NCI-H748 treated with DMSO at 0.1 percent for 48 hours (cell line): ENCODE measurements around the gene ANP32B.
A peak's percentile ranks its signal among the peaks of the same experiment; 100 is the strongest.
"Not testable (repeated sequence)": the region's sequence is repeated elsewhere in the genome, so short reads cannot be mapped to it uniquely, and the experiment has no call there.

ENCODE experiments used
- DNase-seq: peaks from one replicate; lab custom pipeline; 2025; lab: John Stamatoyannopoulos, UW

The ANP32B gene

DNA sequence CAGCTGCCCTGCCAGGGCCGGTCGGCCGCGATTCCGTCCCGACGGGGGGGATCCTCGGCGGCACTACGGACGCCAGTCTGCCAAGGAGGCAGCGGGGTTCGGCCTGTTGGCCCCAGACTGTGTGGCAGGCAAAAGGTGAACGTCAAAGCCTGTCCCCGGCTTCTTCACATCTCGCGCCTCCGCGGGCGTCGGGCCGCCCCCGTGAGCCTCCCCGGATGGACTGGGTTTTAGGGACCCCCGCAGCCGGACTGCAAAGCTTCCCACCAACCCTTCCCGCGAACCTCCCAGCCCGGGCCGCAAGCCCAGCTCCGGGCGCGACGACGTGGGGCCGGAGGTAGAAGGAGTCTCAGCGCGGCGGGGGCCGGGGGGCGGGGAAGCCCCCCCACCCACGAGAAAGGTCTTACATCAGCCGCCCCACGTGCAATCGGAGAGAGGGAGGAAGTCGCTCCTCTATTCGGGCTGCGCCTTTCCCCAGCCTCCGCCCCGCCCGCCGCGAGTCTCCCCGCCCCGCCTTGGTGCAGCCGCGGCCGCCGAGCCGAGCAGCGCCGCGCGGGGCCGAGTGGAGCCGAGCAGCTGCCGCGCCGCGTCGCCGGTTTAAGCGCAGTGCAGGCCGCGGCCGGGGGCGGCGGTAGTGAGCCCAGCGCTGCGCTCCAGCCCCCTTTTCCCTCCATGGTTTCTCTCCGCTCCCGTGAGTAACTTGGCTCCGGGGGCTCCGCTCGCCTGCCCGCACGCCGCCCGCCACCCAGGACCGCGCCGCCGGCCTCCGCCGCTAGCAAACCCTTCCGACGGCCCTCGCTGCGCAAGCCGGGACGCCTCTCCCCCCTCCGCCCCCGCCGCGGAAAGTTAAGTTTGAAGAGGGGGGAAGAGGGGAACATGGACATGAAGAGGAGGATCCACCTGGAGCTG is at the start of gene ANP32B:
TSS of gene ANP32B (plus strand) at position 659 of the 906 bp plus-strand sequence. CDS start at position 874, 215 bp downstream.
- DNase-seq = peak; percentile 60

DNA sequence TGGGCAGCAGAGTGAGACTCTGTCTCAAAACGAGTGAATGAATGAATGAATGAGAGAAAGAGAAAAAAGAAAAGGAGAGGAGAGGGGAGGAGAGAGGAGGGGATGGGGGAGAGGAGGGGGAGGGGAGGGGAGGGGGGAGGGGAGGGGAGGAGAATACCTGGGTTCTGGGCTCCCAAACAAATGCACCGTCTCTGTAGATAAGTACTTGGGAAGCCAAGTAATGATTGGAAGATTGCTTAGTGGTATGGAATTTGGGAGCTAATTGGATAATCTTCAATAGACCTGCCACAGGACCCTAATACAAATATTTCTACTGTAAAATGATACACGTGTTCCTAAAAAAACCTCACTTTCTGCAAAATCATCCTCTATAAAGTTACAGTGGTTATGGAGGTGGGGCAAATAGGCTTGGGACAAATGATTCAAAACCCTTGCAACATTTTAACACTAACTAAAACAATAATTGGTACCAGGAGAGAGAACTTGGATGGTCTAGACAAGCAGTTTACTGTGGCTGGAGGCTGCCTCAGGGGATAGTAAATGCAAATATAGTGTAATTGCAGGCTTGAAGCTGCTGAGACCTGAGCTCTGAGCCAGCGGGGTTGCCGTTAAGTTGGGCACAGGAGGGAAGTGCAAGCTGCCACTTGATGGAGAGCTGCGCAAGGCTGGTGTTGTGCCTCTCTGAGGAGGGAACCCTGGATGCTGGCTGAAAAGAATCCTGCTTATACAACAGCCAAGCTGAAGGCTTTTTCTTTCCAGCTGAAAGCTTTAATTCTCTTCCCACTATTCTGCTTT is 48.6 kb upstream of the ANP32B start:
- DNase-seq = no peak

DNA sequence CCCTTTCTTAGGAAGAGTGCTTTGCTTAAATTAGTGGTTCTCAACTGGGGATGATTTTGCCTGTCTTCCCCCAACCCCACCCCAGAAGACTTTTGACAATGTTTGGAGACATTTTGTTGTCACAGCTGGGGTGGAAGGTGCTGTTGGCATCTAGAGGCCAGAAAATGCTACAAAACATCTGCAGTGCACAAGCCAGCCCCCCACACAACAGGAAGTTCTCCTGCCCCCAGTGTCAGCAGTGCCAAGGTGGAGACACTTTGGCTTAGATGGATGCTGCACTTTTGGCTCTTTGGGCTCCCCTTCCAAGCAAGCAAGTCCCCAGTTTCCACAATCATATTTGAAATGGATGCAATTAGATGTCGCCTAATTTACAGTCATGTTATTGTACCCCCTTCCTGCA is 47.9 kb upstream of the ANP32B start:
- no peak for DNase-seq

DNA sequence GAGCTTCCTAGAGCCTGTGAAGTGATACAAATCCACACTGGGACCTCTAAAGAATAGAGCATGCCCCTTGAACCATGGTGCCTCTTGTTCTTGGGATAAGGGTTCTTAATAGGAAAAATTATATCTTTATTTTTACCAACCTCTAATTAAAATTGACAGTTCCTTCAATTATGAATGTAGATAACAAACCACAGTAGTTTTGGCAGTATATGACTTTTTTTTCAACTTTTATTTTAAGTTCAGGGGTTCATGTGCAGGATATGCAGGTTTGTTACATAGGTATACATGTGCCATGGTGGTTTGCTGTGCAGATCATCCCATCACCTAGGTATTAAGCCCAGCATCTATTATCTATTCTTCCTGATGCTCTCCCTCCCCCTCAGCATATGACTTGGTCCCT is 46.1 kb upstream of the ANP32B start:
- no peak for DNase-seq

DNA sequence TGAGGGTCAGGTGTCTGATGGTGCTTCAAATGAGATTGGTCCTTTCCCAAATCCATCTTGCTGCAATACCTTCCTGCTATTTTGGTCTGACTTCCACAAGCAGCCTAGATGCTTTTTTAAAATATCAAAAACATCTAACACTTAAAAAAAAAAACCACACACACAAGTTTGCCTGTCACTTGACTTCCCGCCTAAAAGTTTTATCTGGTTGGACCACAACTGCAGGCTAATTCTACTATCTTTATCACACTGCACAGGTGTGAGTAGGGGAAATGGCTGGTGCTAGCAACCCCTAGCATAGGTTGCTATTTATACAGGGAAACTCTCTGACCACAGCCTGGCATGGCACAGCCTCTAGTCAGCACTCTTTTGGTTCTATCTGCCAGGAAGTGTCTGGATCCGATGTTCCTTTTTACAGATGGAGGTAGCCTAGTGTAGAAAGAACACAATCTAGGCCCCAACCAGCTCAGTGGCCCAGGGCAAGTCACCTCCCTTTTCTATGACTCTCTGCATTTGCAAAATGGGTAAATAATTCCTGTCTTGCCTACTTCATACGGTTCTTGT is 45.0 kb upstream of the ANP32B start, which contains the start of gene HEMGN:
TSS of gene HEMGN (minus strand) at position 92 of the 564 bp plus-strand sequence. CDS start at position 56, 36 bp downstream.
- DNase-seq = no peak

DNA sequence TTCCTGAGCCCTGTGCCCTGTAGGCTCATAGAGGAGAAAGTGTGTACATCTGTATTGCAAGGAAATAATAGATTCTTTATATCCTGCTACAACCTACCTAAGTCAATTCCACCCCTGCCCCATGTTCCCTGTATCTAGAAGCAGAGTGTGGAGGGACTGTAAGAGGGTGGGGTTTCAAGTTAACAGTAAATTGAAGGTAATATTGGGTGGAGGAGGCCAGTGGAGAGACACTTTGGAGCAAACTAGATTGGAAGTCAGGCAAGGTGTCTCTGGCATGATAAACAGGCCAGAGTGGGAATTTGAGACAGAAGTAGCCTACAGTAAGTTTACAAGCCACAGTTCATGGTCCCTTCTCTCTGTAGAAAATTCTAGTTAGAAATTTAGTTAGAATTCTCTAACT is 42.9 kb upstream of the ANP32B start:
- no peak for DNase-seq

DNA sequence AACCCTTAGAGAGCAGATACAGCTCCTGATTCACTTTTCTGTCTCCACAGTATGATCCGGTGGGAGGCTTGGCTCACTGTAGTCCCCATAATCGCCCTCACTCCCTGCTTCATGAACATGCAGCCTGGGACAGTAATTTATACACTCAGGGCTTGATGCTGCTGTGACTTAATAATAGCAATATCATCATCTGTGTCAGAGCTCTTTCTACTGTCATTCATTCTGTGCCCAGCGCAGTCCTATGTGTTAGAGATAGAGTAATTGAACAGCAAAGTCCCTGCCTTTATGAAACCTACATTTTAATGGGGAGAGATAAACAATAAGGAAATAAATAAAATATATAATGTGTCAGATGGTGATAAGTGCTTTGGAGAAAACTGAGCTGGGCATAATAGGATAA is 42.4 kb upstream of the ANP32B start:
- DNase-seq = no peak

DNA sequence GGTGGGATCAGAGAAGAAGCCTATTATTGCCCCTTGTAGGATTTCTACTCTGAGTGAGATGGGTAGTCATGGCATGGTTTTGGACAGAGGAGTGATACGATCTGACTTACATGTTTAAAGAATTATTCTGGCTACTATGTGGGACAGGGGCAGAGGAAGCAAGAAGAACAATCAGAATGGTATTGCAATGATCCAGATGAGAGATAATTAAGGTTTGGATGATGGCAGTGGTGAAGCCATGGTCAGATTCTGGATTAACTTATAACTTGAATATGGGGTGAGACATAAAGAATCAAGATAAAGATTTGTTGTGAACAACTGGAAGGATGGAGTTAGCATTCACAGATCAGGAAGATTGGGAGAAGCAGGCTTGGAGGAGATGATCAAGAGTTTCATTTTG is 41.8 kb upstream of the ANP32B start:
- DNase-seq = no peak

DNA sequence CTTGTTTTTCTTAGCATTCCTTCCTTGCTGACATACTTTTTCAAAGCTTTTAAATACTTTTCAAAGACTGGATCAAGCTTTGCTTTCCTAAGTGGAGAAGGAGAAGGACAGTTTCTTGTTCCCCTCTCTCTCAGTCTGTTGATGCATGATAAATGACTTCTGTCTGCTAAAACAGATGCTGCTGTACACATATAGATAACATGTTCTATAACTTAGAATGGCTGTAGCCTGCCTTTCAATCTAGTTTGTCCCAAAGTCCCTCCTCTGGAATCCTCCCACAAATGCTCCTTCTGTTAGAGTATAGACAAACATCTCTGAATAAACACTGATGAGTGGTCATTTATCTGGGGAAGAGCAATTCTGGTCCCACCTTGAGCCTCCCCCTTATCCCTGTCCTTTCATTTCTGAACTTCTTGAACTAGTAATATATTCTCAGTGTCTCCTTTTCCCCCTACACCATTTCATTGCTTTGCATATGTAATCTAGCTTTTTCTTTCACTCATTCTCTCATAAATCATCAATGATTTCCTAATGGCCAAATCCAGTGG is 39.8 kb upstream of the ANP32B start:
- no peak for DNase-seq

DNA sequence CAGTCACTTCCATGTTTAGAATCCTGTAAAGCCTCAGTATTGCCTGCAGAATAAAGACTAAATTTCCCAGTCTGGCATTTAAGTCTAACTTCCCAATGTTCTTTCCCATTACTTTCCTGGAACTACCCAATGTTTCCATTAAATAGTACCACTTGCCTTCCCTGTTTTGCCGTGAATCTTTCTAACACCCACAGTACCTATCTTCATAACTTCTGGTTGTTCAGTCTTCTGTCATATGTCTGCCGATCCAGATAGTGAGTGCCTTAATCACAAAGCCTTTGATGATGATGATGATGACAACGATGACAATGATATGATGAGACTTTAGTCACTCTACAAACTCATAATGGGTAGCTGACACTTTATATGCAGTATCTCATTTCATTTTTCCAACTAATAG is 38.5 kb upstream of the ANP32B start:
- no peak for DNase-seq

DNA sequence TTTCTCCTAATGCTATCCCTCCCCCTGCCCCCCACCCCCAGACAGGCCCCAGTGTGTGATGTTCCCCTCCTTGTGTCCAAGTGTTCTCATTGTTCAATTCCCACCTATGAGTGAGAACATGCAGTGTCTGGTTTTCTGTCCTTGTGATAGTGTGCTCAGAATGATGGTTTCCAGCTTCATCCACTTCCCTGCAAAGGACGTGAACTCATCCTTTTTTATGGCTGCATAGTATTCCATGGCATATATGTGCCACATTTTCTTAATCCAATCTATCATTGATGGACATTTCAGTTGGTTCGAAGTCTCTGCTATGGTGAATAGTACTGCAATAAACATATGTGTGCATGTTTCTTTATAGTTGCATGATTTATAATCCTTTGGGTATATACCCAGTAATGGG is 37.7 kb upstream of the ANP32B start:
- DNase-seq = not testable (repeated sequence)

DNA sequence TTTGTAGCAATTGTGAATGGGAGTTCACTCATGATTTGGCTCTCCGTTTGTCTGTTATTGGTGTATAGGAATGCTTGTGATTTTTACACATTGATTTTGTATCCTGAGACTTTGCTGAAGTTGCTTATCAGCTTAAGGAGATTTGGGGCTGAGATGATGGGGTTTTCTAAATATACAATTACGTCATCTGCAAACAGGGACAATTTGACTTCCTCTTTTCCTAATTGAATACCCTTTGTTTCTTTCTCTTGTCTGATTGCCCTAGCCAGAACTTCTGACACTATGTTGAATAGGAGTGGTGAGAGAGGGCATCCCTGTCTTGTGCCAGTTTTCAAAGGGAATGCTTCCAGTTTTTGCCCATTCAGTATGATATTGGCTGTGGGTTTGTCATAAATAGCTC is 36.0 kb upstream of the ANP32B start:
- not testable (repeated sequence) for DNase-seq

DNA sequence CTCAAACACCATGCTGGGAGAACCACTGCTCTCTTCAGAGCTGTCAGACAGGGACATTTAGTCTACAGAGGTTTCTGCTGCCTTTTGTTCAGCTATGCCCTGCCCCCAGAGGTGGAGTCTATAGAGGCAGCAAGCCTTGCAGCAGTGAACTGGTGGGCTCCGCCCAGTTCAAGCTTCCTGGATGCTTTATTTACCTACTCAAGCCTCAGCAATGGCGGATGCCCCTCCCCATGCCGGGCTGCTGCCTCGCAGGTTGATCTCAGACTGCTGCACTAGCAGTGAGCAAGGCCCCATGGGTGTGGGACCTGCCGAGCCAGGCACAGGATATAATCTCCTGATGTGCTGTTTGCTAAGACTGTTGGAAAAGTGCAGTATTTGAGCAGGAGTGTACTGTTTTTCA is 32.3 kb upstream of the ANP32B start:
- DNase-seq = not testable (repeated sequence)

DNA sequence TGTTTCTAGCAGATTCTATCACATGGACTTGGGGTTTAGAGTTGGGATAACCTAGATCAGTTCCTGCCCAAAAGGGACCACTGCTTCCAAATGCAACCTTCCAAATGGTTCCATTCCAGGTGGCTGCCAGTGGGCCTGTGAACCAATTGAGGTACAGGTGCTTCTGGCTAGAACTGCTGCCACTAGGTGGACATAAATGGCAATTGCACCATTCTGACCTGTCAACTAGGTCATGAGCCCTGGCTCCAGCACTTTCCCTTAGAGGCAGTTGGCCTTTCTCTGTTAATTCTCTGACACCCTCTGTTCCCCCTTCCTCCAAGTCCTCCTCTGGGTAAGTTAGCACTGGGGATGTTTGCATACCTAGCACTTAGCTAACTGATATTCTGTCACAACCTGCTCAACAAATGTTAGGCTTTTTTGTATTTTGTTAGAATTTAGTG is 28.6 kb upstream of the ANP32B start:
- peak; percentile 39 for DNase-seq

DNA sequence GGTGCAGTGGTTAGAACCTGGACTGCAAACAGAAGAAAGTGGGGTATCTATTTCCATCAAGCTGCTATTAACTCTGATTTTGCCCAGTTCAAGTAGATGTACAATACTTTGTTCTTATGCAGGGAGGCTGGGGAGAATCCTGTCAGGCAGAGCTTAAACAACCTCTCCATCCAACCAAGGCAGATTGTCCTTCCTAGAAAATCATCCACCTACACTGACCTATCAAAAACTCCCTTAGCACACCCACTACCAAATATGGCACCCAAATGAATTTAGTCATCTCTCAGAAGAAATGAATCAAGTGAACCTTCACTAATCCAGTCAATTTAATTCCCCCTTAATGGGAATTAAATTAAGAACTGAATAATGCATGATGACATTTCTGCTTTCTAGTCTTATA is 26.8 kb upstream of the ANP32B start:
- DNase-seq = no peak

DNA sequence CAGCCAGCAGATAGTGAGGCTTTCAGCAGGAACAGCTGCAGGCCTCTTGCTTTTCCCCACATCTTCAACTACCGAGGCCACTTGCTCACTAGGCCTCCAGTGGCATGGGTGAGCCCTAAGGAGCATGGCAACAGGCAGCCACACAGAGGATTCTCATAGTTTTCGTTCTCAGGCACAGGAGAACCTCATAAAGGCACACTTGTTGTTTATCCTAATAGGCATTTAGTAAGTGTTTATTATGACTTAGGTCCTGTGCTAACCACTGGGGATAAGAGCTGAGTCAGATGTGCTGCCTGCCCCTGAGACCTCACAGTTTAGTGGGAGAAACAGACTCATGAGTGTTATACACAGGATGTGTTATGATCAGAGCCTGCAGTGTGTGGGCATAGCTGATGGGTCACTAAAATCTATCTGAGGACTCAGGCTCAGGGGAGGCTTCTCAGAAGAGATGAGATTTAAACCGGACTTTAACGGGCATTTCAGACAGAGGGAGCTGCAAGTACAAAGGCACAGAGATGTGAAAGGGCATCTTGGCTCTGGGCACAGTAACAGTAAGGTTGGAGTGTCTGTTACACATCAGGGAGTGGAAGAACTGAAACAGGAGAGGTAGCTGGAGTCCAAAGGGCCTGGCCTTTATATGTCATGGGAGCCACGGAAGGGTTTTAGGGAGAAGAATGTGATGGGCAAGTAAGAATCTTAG is 24.2 kb upstream of the ANP32B start:
- no peak for DNase-seq

DNA sequence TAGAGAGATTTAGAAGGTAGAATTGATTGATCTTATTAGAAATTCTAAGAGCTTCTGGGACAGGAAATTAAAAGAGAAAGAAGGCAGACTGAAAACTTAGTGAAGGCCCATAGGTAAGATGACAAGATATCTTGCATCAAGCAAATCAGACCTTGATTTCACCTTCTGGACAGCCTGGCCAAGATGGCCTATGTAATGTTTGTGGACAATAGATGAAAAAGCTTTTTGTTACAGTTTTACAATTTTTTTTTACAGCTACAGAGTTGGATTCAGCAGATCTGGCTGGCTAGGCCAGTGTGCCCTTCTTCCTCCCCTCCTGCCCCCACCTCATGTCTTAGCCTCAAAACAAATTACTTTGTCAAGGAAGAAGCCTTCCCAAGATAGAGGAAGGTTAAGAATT is 23.6 kb upstream of the ANP32B start:
- no peak for DNase-seq

DNA sequence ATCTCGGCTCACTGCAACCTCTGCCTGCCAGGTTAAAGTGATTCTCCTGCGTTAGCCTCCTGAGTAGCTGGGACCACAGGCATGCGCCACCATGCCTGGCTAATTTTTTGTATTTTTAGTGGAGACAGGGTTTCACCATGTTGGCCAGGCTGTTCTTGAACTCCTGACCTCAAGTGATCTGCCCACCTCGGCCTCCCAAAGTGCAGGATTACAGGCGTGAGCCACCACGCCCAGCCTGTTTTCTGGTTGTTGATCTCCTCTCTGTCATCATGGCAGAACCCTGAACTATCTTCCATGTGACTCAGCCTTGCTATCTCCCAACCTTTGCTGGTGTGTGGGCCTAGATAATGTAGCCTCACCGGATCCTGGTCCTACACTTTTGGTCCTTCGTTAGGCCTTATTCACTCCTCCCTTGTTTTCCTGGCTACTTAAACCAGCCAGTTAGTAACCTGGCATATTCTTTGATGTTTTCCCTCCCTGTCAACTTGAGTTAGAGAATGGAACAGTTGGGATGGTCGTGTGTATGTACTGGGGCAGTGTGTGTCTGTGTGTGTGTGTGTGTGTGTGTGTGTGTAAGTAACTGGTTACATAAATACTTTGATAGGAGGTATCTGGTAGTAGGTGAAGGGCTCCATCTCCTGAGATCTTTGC is 22.3 kb upstream of the ANP32B start:
- DNase-seq = not testable (repeated sequence)

DNA sequence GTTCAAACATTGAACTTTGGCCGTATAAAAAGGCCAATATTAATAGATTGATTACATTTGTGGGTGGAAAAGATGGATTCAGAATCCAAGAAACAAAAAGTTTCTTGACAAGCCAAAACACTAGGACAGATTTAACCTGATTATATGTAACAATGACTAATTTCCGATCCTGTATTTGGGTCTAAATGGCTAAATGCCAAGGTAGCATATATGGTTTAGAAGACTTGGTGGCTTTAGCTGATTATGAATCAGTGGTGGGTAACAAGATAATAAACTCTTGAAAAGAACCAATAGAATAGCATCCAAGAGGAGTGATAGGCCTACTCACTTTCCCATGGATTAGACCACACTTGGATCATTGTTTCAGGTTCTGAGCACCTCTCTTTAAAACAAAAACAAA is 21.8 kb upstream of the ANP32B start:
- no peak for DNase-seq

DNA sequence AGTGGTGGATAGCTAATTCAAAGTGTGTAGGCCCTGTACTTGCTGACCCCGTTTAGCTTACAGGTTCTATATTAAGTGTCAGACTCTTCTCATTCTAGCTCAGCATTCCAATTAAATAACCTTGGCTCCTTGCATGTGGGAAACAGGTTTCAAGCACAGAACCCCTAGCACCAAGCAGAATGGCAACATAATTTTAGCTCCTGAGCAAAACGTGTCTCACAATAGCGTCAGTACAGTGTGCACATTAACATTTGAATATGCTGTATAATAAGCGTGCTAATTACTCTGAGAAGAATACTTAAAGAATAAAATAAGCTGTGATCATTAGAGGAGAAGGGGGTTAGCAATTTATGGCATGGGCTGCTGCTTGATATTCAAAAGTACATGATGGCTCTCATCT is 21.0 kb upstream of the ANP32B start:
- no peak for DNase-seq

DNA sequence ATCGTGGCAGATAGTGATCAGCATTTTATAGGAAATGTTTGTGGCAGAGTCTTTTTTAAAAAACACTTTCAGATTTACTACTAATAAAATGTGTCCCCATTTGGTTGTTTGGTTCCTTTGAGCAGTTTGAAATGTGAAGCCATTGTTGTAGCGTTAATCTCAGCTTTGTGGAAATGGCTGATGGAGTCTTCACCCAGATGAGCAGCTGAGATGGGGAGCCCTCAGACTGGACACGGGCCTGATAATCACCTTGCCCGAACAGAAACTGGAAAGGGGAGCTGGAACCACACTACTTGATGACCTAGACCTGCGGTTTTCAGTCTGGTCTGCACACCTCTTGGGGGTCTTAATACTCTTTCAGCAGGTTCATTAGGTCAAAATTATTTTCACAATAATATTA is 20.6 kb upstream of the ANP32B start:
- no peak for DNase-seq
